H1 (cell line): ENCODE measurements around the gene NUP107. TPM values are rescaled to one million over a fixed set of nuclear protein-coding genes. Genes with fewer than 3 reads are reported as not detected.

Source experiments
- CTCF ChIA-PET: fragments of 300-600 bp; sonication (Branson Sonifier 250); formaldehyde crosslinking; loops from one replicate; lab custom pipeline; 2021; ENCODE audit not compliant: partially characterized antibody; lab: Charles Lee
- POLR2A ChIA-PET: fragments of 300-600 bp; sonication (Branson Sonifier 250); formaldehyde crosslinking; loops from one replicate; lab custom pipeline; 2021; ENCODE audit warnings: inconsistent platforms; ENCODE audit not compliant: partially characterized antibody; lab: Charles Lee
- DNase-seq, 2 experiments: peaks; one replicate each; pipeline versions ENCODE4 v3.0.0 to v3.0.0-alpha.2; 2010 to 2022; ENCODE audit warnings: low spot score in 2 of 2, low read depth in 1 of 2, mixed read lengths in 1 of 2
- FAIRE-seq: peaks from 2 replicates; lab custom pipeline; 2011; peaks lifted over from hg19 to GRCh38; lab: Jason Lieb, UNC
- H2AFZ ChIP-seq: 2 replicates; pipeline ENCODE4 v1.8.1; 2012; ENCODE audit warnings: low read length, inconsistent platforms
- H2AK5ac ChIP-seq: 2 replicates; pipeline ENCODE4 v1.6.1; 2013; ENCODE audit warnings: low read depth, low read length
- H2BK120ac ChIP-seq: replicated peaks from 2 replicates; pipeline ENCODE3; 2013; ENCODE audit warnings: low read depth, low read length, inconsistent platforms
- H2BK12ac ChIP-seq: 2 replicates; pipeline ENCODE4 v1.6.1; 2013; ENCODE audit warnings: low read depth, low read length
- H2BK15ac ChIP-seq: 2 replicates; pipeline ENCODE4 v1.6.1; 2013; ENCODE audit warnings: low read length
- H2BK20ac ChIP-seq: 2 replicates; pipeline ENCODE4 v1.6.1; 2013; ENCODE audit warnings: low read length
- H2BK5ac ChIP-seq: 2 replicates; pipeline ENCODE4 v1.6.1; 2013; ENCODE audit warnings: low read depth, low read length
- H3K14ac ChIP-seq: 2 replicates; pipeline ENCODE4 v1.6.1; 2013; ENCODE audit warnings: inconsistent platforms; ENCODE audit not compliant: insufficient read length
- H3K18ac ChIP-seq: 2 replicates; pipeline ENCODE4 v1.6.1; 2013; ENCODE audit warnings: low read length; ENCODE audit errors: extremely low read depth
- H3K23ac ChIP-seq: 2 replicates; pipeline ENCODE4 v1.6.1; 2013; ENCODE audit warnings: inconsistent platforms; ENCODE audit not compliant: insufficient read length
- H3K23me2 ChIP-seq: 2 replicates; pipeline ENCODE4 v1.6.1; 2013; ENCODE audit warnings: low read depth, low read length
- H3K27ac ChIP-seq: 2 replicates; pipeline ENCODE4 v1.6.1; 2011; ENCODE audit warnings: low read depth, low read length, inconsistent platforms
- H3K27me3 ChIP-seq, 4 experiments: replicated peaks in 1 of 4; 1 replicate in 1 of 4; 2 replicates in 3 of 4; pipeline versions ENCODE4 v1.6.1 to v1.8.1; 2011 to 2013; ENCODE audit warnings: low read length in 3 of 4, mild to moderate bottlenecking in 3 of 4, inconsistent platforms in 2 of 4, mixed read lengths in 2 of 4, moderate library complexity in 1 of 4; ENCODE audit not compliant: control insufficient read depth in 3 of 4, insufficient read depth in 3 of 4; ENCODE audit errors: extremely low read depth in 1 of 4
- H3K36me3 ChIP-seq, 4 experiments: 2 replicates each; pipeline versions ENCODE4 v1.6.1 to v1.8.1; 2011 to 2013; ENCODE audit warnings: mild to moderate bottlenecking in 4 of 4, low read length in 3 of 4, moderate library complexity in 2 of 4, control low read depth in 1 of 4, inconsistent platforms in 1 of 4; ENCODE audit not compliant: insufficient read depth in 4 of 4, control insufficient read depth in 2 of 4
- H3K4ac ChIP-seq: replicated peaks from 2 replicates; pipeline ENCODE3; 2013; ENCODE audit warnings: low read length, low read depth, mixed read lengths, inconsistent platforms; ENCODE audit not compliant: insufficient read length
- H3K4me1 ChIP-seq, 4 experiments: replicated peaks in 1 of 4; 1 replicate in 1 of 4; 2 replicates in 3 of 4; pipeline versions ENCODE4 v1.6.1 to v1.8.1; 2011 to 2013; ENCODE audit warnings: low read length in 3 of 4, inconsistent platforms in 2 of 4, mixed read lengths in 1 of 4; ENCODE audit not compliant: insufficient read depth in 4 of 4, control insufficient read depth in 3 of 4
- H3K4me2 ChIP-seq, 2 experiments: 2 replicates each; pipeline versions ENCODE4 v1.6.1 to v1.8.1; 2011 to 2013; ENCODE audit warnings: low read depth in 2 of 2, low read length in 2 of 2, control low read depth in 1 of 2, inconsistent platforms in 1 of 2, mild to moderate bottlenecking in 1 of 2; ENCODE audit not compliant: insufficient read depth in 1 of 2
- H3K4me3 ChIP-seq, 4 experiments: fragments of 200-600, 300-600 bp in 1 of 4; sonication (generic), shearing (Covaris generic), sonication (Bioruptor Twin) in 1 of 4; 2 replicates each; pipeline versions ENCODE4 v1.5.1 to v1.8.1; 2011 to 2016; ENCODE audit warnings: low read length in 4 of 4, low read depth in 3 of 4, control low read depth in 2 of 4, inconsistent platforms in 2 of 4, mild to moderate bottlenecking in 2 of 4, mixed read lengths in 1 of 4, moderate library complexity in 1 of 4; ENCODE audit not compliant: insufficient read depth in 2 of 4; ENCODE audit errors: extremely low read depth in 1 of 4
- H3K56ac ChIP-seq: replicated peaks from 2 replicates; pipeline ENCODE3; 2013; ENCODE audit warnings: low read depth, mild to moderate bottlenecking, mixed read lengths, low read length, inconsistent platforms; ENCODE audit not compliant: insufficient read length
- H3K79me1 ChIP-seq: 2 replicates; pipeline ENCODE4 v1.6.1; 2013; ENCODE audit warnings: low read depth, low read length, control low read depth
- H3K79me2 ChIP-seq, 2 experiments: 2 replicates each; pipeline versions ENCODE4 v1.6.1 to v1.8.1; 2012 to 2013; ENCODE audit warnings: low read length in 2 of 2, mild to moderate bottlenecking in 2 of 2, inconsistent platforms in 1 of 2; ENCODE audit not compliant: insufficient read depth in 2 of 2, control insufficient read depth in 1 of 2
- H3K9ac ChIP-seq, 4 experiments: replicated peaks in 1 of 4; 1 replicate in 1 of 4; 2 replicates in 3 of 4; pipeline versions ENCODE4 v1.6.1 to v1.8.1; 2011 to 2013; ENCODE audit warnings: low read depth in 3 of 4, low read length in 3 of 4, control low read depth in 2 of 4, mild to moderate bottlenecking in 2 of 4, moderate library complexity in 2 of 4, inconsistent platforms in 1 of 4; ENCODE audit errors: extremely low read depth in 1 of 4
- H3K9me3 ChIP-seq, 2 experiments: 2 replicates each; pipeline versions ENCODE4 v1.6.1 to v1.8.1; 2012 to 2013; ENCODE audit warnings: mild to moderate bottlenecking in 2 of 2, moderate library complexity in 2 of 2, control low read depth in 1 of 2, inconsistent platforms in 1 of 2, low read depth in 1 of 2, low read length in 1 of 2, mixed read lengths in 1 of 2; ENCODE audit not compliant: insufficient read depth in 2 of 2
- H4K20me1 ChIP-seq, 2 experiments: replicated peaks in 1 of 2; 2 replicates each; pipeline versions ENCODE3 to v1.8.1; 2011 to 2013; ENCODE audit warnings: inconsistent platforms in 2 of 2, low read length in 2 of 2, mild to moderate bottlenecking in 1 of 2; ENCODE audit not compliant: insufficient read depth in 2 of 2, control insufficient read depth in 1 of 2
- H4K5ac ChIP-seq: 2 replicates; pipeline ENCODE4 v1.6.1; 2013; ENCODE audit warnings: low read length, low read depth, mixed read lengths, inconsistent platforms; ENCODE audit not compliant: insufficient read length
- H4K8ac ChIP-seq: 2 replicates; pipeline ENCODE4 v1.8.0; 2013; ENCODE audit warnings: mild to moderate bottlenecking, moderate library complexity, low read length, inconsistent platforms; ENCODE audit not compliant: insufficient read depth; ENCODE audit errors: extremely low read depth
- H4K91ac ChIP-seq: replicated peaks from 2 replicates; pipeline ENCODE3; 2013; ENCODE audit warnings: low read length, mixed read lengths, inconsistent platforms; ENCODE audit not compliant: insufficient read length
- BRCA1 ChIP-seq: IDR thresholded peaks from 2 replicates; pipeline ENCODE4 v1.6.1; 2012; ENCODE audit warnings: low read depth, low read length, improper control_type of control experiment
- KDM4A ChIP-seq: IDR thresholded peaks from one replicate; pipeline ENCODE4 v1.7.1; 2012; ENCODE audit warnings: low read depth, mild to moderate bottlenecking, moderate library complexity, low read length, inconsistent platforms; ENCODE audit not compliant: severe bottlenecking
- WGBS, 2 experiments: shearing (Covaris generic) in 1 of 2; methylation state at CpG; one replicate each; pipeline versions ENCODE4 v1.1.6 to v1.1.7; 2013 to 2015; ENCODE audit warnings: low lambda C conversion rate in 2 of 2, mixed read lengths in 2 of 2, inconsistent platforms in 1 of 2, low coverage in 1 of 2, missing lambda C conversion rate in 1 of 2; ENCODE audit not compliant: insufficient replicate concordance in 2 of 2, insufficient coverage in 1 of 2, insufficient read length in 1 of 2; ENCODE audit errors: extremely low coverage in 1 of 2, missing lambda C conversion rate in 1 of 2; 5-methylcytosine and 5-hydroxymethylcytosine counted together
- polyA plus RNA-seq, 7 experiments: library from polyadenylated mRNA; depleted of rRNA in 3 of 7; stranded (reverse) in 5 of 7; unstranded in 2 of 7; fragments of >200 nt in 5 of 7; fragments of 200-250 nt in 2 of 7; gene quantifications; 1 replicate in 5 of 7; 2 replicates in 1 of 7; 4 replicates in 1 of 7; pipeline versions ENCODE4 v1.2.1 to v1.2.3, GENCODE V29; 2011 to 2013; ENCODE audit warnings: missing spikeins in 2 of 7, mixed read lengths in 2 of 7
- total RNA-seq: library from RNA; stranded (reverse); fragmentation: NEBNext Ultra II Directional; extraction: Animal tissue kit (Norgen Biotek cat#: 25700); gene quantifications from 2 replicates; pipeline ENCODE4 v1.2.1, GENCODE V29; 2021

NUP107 gene
- total and polyA plus RNA-seq, 2 of the 8 experiments (the other 6 are each of a cell fraction or from before 2014, with no cell fraction given), result 46.1 to 141 TPM

- Histone ChIP-seq H3K79me1 (no peaks in the 10 kb centered on the region), H3K79me2 (no peaks in the 10 kb centered on the region), H3K9ac (no peak overlapping the region), H3K4me2 (no peak overlapping the region), H3K4ac (no peak overlapping the region), H3K14ac (no peak overlapping the region), H2BK15ac (no peak overlapping the region), H2BK120ac (no peak overlapping the region), H4K20me1 (no peaks in the 10 kb centered on the region), H3K4me3 (no peak overlapping the region), H3K18ac (no peak overlapping the region), H2AFZ (no peak overlapping the region), H2BK12ac (no peak overlapping the region), H2BK20ac (no peak overlapping the region), H3K27me3 (no peaks in the 10 kb centered on the region), H2AK5ac (no peak overlapping the region), H3K23ac (no peak overlapping the region), H3K27ac (no peak overlapping the region), H2BK5ac (no peak overlapping the region), H3K4me1 (no peaks in the 10 kb centered on the region), H3K23me2 (no peaks in the 10 kb centered on the region), H3K36me3 (peaks cover 9 to 65% (median 38%) of the 10 kb centered on the region in 4 experiments; a peak in 7 of 8 replicates), H3K9me3 (no peaks in the 10 kb centered on the region), H4K91ac (no peak overlapping the region), H4K5ac (no peak overlapping the region), H3K56ac (no peak overlapping the region), H4K8ac (no peak overlapping the region)
- POLR2A ChIA-PET, result interaction anchor here (1.4 kb wide), 1 partner anchor 10 kb away, joined by 3 read pairs; no protein-coding TSS in a partner anchor
- DNase-seq (no peak), FAIRE-seq (no peak)
- no peak for TF ChIP-seq BRCA1
- no peak for TF ChIP-seq KDM4A
- CTCF ChIA-PET, result no interaction called here
- WGBS, 2 experiments, result 71% methylated on average over 7 of the region's 7 CpGs; no CpG with 5 or more reads in 1 of the 2 experiments
These were observed 41.0 kb downstream of the NUP107 start for GRCh38 chr12:68727776-68728175.
